ENCODE data around the gene SETD1A. TPM values are rescaled to one million over a fixed set of nuclear protein-coding genes. Genes with fewer than 3 reads are reported as not detected.

SETD1A gene
- total RNA-seq (10 to 100 TPM in 3 of 5 donors, 1 to 10 TPM in 2; 4.4 to 22.2 (median 19.2) TPM), polyA plus RNA-seq (1 to 10 TPM; 5.2 to 7.5 (median 5.9) TPM)
- long read RNA-seq, donor 1: 0 reads
- long read RNA-seq, donor 2: 0 reads
- long read RNA-seq, donor 3: 0 reads
- long read RNA-seq, donor 4: 0 reads
- long read RNA-seq, donor 5: 0 reads
- long read RNA-seq, donor 6, partial matches to known transcripts: 0 of 6 reads
- long read RNA-seq, donor 6, other reads (novel, unspliced or antisense): 6 of 6 reads
- long read RNA-seq, donor 7: 0 reads
- long read RNA-seq, donor 8: 0 reads
- long read RNA-seq, donor 9, partial matches to known transcripts: 8 of 8 reads
- long read RNA-seq, donor 9, other reads (novel, unspliced or antisense): 0 of 8 reads
- long read RNA-seq, donor 10: 0 reads

DNA sequence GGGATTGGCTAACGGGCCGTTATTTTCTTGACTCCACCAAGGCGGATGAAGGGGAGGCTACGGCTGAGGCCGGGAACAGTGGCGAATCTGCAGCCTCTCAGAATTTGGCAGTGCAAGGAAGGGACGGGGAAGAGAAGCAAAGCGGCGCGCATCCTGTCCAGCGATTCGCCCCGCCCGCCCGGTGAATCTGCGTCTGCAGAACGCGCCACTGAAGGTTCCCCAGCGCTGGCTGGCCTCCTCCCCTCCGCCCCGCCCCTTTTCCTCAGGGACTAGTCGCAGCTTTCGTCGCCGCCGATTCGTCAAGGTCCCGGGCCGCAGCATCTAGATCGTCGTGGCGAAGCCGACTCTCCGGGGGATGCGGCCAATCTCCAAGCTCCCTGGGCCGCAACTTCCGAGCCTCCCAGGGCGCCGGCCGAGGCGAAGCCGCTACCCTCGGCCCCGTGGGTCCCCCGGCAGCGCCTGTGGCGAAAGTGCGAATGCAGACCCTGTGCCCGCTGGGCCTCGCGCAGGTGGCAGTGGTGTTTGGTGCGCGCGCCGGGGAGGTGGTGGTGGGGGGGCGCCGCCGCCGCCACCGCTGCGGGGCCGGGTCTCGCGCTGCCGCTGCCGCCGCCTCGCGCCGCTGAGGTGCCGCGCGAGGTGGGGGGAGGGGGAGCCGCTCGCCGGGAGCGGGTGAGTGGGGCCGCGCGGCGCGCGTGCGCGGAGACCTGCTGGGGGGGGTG is at the start of gene SETD1A:
Gene SETD1A, plus strand, starts transcription at position 299 of the 719 bp plus-strand sequence. CDS start 978 bp downstream, outside the sequence.
- peak within 1 kb of the TSS; percentile 97 to 98 (median 97) for H3K27ac ChIP-seq
- H3K9me3 ChIP-seq: no peaks in the 10 kb centered on the region
- peak; percentile 97 to 98 for DNase-seq
- H3K4me1 ChIP-seq: peaks cover 13 to 52% (median 42%) of the 10 kb centered on the region in 4 donors
- 0 to 1% (median 0%) methylated on average over 32 to 84 of the region's 85 CpGs for WGBS, 5 donors
- peak within 1 kb of the TSS; percentile 88 to 93 (median 90) for H3K4me3 ChIP-seq
- H3K27me3 ChIP-seq: no peaks in the 10 kb centered on the region
- peaks cover 26 to 39% (median 37%) of the 10 kb centered on the region in 4 donors for H3K36me3 ChIP-seq
- TF ChIP-seq CTCF (IDR thresholded peaks at IDR 0.05) (no peak), EP300 (IDR thresholded peaks at IDR 0.05) (no peak), POLR2AphosphoS5 (IDR thresholded peaks at IDR 0.05) (peak in 2 of 3 donors; percentile 62 to 78)
- intact Hi-C loops (cut with DNase I; ENCODE audit: low total_unique reads): no loop called here

- H3K4me3 ChIP-seq: no peak overlapping the region
Observed at GRCh38 chr16:30910427-30911029, 47.0 kb upstream of the SETD1A start.

GRCh38 chr16:30912794-30913412 is 44.7 kb upstream of the SETD1A start:
- Histone ChIP-seq H3K9me3 (no peaks in the 10 kb centered on the region), H3K27me3 (no peaks in the 10 kb centered on the region), H3K4me1 (no peaks in the 10 kb centered on the region), H3K27ac (no peak overlapping the region), H3K36me3 (no peaks in the 10 kb centered on the region), H3K4me3 (no peak overlapping the region)
- intact Hi-C loops (cut with DNase I; ENCODE audit: low total_unique reads): no loop called here
- no peak for TF ChIP-seq POLR2AphosphoS5 (IDR thresholded peaks at IDR 0.05)
- no peak for TF ChIP-seq POLR2A (IDR thresholded peaks at IDR 0.05)
- no peak for TF ChIP-seq EP300 (IDR thresholded peaks at IDR 0.05)
- no peak for TF ChIP-seq CTCF (IDR thresholded peaks at IDR 0.05)
- DNase-seq: no peak
- 78 to 95% (median 84%) methylated on average over 6 of the region's 6 CpGs for WGBS, 5 donors

More at GRCh38 chr16:30910427-30911029, 47.0 kb upstream of the SETD1A start:
- Histone ChIP-seq H3K4me1 (no peaks in the 10 kb centered on the region), H3K27ac (no peak overlapping the region), H3K27me3 (no peaks in the 10 kb centered on the region), H3K9me3 (no peaks in the 10 kb centered on the region), H3K36me3 (no peaks in the 10 kb centered on the region)
- WGBS, 5 donors: 66 to 73% (median 71%) methylated on average over 11 to 18 of the region's 18 CpGs
- intact Hi-C loops (cut with DNase I; ENCODE audit: low total_unique reads): no loop called here
- DNase-seq: no peak
- TF ChIP-seq POLR2A (IDR thresholded peaks at IDR 0.05): no peak
- no peak for TF ChIP-seq EP300 (IDR thresholded peaks at IDR 0.05)
- no peak for TF ChIP-seq CTCF (IDR thresholded peaks at IDR 0.05)
- no peak for TF ChIP-seq POLR2AphosphoS5 (IDR thresholded peaks at IDR 0.05)

GRCh38 chr16:30914830-30915229 is 42.7 kb upstream of the SETD1A start:
- H3K9me3 ChIP-seq: no peaks in the 10 kb centered on the region
- no peak overlapping the region for H3K27ac ChIP-seq
- H3K4me3 ChIP-seq: no peak overlapping the region
- H3K4me1 ChIP-seq: no peaks in the 10 kb centered on the region
- 76 to 96% (median 94%) methylated on average over 3 of the region's 3 CpGs for WGBS, 5 donors
- H3K36me3 ChIP-seq: no peaks in the 10 kb centered on the region
- intact Hi-C loops (cut with DNase I; ENCODE audit: low total_unique reads): loop anchor here (5.0 kb wide), 1 partner anchor 63 kb away; no protein-coding TSS in a partner anchor
- TF ChIP-seq POLR2A (IDR thresholded peaks at IDR 0.05): no peak
- TF ChIP-seq EP300 (IDR thresholded peaks at IDR 0.05): no peak
- no peak for TF ChIP-seq CTCF (IDR thresholded peaks at IDR 0.05)
- TF ChIP-seq POLR2AphosphoS5 (IDR thresholded peaks at IDR 0.05): no peak
- DNase-seq: no peak
- no peaks in the 10 kb centered on the region for H3K27me3 ChIP-seq
